Caki2 (cell line): Measurements from ENCODE around the gene GTPBP6. TPM values are rescaled to one million over a fixed set of nuclear protein-coding genes. Genes with fewer than 3 reads are reported as not detected.
"Not testable (repeated sequence)": the region's sequence is repeated elsewhere in the genome, so short reads cannot be mapped to it uniquely, and the experiment has no call there.

Experiments
- DNase-seq: peaks from one replicate; pipeline ENCODE4 v3.0.0-alpha.2; 2015; ENCODE audit warnings: low read depth
- in situ Hi-C: cut with HindIII; loops from 2 replicates; pipeline ENCODE4 v1.10.0; 2016; ENCODE audit warnings: low sequenced_read_pairs, low pct_unique_long_range_greater_than_20kb, mixed read lengths
- total RNA-seq: library from RNA; depleted of rRNA; stranded (reverse); fragments of >200 nt; shearing (Covaris generic); gene quantifications from 2 replicates; pipeline ENCODE4 v1.2.3, GENCODE V29; 2014; ENCODE audit warnings: low replicate concordance

The GTPBP6 gene
- total RNA-seq, 1 experiment from 2014 or later, result 32.1 TPM

DNA sequence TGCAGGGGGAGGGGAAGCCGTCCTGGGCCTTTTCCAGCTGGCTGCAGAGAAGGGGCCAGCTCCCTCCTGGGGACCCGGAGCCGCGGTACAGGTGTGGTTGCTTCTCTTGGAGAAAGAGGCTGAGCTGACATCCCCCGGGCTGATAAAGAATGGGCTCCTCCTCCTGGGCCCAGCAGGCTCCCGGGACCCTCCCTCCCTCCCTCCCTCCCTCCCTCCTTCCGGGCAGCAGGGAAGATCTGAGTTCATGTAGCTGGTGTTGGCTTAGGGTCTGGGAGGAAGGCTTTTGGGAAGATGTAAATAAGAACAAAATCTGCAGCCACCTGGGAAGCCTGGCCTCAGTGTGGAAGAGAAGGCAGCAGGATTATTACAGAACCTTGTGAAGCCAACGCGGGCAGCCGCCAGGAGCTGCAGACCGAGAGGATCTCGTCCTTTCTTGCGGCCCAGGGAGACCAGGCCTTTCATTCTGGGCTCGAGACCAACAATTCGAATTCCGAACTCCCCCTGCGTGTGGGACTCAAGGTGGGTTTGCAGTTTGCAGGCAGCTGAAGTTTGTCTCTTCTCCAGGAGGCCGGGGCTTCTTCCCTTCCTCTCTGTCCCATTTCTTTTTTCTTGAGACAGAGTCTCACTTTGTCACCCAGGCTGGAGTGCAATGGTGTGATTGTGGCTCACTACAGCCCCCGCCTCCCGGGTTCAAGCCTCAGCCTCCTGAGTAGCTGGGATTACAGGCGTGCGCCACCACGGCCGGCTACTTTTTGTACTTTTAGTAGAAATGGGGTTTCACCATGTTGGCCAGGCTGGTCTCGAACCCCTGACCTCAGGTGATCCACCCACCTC is 37.2 kb downstream of the GTPBP6 start, which contains the start of gene PLCXD1:
TSS of gene PLCXD1 (plus strand) at position 216 of the 834 bp plus-strand sequence. CDS start 2,807 bp downstream, outside the sequence.
- no peak for DNase-seq

DNA sequence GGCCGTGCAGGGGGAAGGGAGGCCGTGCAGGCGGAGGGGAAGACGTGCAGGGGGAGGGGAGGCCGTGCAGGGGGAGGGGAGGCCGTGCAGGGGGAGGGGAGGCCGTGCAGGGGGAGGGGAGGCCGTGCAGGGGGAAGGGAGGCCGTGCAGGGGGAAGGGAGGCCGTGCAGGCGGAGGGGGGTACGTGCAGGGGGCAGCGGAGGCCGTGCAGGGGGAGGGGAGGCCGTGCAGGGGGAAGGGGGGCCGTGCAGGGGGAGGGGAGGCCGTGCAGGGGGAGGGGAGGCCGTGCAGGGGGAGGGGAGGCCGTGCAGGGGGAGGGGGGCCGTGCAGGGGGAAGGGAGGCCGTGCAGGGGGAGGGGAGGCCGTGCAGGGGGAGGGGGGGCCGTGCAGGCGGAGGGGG is 37.9 kb downstream of the GTPBP6 start:
- DNase-seq, in situ Hi-C loops: not testable (repeated sequence)

More for the DNA sequence above, 37.2 kb downstream of the GTPBP6 start, which contains the start of gene PLCXD1:
- in situ Hi-C loops, result no loop called here

DNA sequence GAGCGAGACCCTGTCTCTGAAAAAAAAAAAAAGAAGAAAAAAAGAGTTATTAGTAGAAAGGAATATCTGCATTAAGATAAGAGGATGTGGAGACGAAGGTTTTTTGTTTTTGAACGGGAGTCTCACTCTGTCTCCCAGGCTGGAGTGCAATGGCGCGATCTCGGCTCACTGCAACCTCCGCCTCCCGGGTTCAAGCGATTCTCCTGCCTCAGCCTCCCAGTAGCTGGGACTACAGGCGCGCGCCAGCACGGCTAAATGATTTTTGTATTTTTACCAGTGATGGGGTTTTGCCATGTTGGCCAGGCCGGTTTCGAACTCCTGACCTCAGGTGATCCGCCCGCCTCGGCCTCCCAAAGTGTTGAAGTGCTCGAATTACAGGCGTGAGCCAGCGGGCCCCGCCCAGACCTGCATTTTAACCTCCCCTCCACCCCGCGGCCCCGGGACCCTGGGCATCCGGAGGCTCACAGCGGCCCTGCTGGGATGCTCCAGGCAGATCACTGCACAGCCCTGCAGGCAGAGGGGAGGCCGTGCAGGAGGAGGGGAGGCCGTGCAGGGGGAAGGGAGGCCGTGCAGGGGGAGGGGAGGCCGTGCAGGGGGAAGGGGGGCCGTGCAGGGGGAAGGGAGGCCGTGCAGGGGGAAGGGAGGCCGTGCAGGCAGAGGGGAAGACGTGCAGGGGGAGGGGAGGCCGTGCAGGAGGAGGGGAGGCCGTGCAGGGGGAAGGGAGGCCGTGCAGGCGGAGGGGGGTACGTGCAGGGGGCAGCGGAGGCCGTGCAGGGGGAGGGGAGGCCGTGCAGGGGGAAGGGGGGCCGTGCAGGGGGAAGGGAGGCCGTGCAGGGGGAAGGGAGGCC is 38.6 kb downstream of the GTPBP6 start:
- in situ Hi-C loops, DNase-seq: not testable (repeated sequence)

DNA sequence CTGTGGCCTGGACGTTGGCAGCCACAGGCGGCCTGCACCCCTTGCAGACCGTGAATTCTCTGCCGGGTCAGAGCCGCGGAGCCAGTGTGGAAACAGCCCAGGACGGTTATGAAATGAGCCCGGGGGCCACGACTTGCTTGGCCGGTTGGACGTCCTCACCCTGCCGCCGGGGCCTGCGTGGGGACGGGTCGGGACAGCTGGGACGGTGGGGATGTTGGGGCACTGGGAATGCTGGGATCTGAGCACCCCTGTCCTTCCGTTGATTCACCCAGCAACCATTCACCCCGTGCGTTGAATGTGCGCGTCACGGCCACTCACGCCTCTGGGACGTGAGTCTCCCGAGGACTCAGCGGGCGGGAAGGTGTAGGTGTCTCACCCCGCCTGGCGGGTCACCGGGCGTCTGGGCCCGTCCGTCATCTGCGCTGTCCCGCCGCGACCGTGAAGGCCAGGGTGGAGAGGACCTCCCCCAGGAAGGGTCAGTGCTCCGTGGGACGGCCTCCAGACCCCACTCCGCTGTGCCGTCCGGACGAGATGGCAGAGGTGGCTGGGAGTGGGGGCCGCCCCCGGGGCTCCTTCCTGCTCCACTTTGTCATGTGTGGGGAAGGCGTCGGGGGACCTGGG is 41.9 kb downstream of the GTPBP6 start:
- DNase-seq, result no peak
- in situ Hi-C loops, result no loop called here

DNA sequence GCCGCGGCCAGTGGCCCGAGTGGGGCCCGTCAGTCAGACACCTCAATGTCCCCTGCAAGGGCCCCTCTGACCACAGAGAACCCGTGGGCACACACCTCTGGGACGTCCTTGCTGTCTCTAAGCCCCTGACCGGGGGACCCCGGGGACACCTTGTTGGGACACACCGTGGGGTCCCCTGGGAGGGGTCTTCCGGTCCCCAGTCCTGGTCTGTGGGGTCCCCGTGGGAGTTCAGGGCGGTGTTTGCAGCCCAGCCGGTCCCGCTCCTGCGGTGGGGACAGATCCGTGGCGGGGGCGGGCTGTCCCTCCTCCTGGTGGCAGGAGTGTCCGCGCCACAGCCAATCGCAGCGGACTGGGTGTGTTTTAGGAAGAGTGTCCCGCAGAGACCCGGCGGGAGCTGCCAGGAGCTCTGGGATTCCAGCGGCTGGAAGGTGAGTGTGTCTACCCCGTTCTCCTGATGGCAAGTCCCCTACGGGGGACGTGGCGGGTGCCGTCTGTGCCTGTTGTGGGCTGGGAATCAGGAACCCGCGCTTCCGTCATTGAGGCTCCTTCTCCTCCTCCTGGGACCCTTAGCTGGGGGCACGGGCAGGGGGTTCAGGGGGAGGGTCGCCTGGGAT is 42.5 kb downstream of the GTPBP6 start:
- in situ Hi-C loops, result no loop called here
- peak; percentile 47 for DNase-seq

DNA sequence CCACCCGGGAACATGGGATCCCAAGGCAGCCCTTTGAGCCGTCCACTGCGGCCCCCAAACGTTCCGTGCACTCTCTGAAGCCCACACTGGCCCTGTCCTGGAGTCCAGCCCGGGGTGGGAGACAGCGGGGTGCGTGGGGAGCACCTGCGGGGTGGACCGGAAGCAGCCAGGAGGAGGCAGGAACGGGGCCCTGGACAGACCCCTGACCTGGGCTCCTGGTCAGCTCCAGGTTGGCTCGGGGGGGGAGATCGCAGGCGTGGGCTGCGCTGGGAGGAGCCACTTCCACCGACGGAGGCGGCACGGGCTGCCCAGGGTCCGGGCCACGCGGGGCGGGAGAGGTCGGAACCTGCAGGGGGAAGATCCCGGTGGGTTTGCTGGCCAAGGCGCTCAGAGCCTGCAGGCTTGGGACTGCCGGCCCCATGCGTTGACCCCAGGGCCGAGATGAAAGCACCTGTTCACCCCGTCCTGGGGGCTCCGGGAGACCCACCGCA is 43.1 kb downstream of the GTPBP6 start:
- in situ Hi-C loops, result no loop called here

DNA sequence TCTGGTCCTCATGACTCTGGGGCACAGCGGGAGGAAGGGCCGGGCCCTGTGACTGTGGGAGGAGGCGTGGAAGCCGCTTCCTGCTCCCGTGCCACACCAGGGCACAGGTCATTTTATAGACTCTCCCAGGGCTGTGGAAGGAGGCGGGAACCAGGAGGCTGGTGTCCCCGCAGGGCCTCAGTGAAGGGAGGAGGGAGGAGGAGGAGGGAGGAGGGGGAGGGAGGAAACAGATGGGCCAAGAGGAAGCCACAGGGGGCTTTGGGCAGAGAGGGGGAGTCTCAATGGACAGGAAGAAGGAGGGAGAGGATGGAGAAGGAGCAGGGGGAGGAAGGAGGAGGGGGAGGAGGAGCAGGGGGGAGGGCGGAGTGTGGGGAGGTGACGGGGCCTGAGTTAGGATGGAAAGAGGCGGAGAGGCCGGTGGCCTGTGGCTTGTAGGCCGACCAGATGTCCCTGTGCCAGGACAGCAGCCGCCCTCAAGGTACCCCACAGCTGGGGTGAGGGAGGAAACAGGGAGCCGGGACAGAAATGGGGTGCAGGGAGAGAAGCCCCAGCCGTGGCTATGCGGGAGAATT is 43.6 kb downstream of the GTPBP6 start:
- DNase-seq, result no peak
- in situ Hi-C loops, result no loop called here

More for the DNA sequence above, 43.1 kb downstream of the GTPBP6 start:
- no peak for DNase-seq

DNA sequence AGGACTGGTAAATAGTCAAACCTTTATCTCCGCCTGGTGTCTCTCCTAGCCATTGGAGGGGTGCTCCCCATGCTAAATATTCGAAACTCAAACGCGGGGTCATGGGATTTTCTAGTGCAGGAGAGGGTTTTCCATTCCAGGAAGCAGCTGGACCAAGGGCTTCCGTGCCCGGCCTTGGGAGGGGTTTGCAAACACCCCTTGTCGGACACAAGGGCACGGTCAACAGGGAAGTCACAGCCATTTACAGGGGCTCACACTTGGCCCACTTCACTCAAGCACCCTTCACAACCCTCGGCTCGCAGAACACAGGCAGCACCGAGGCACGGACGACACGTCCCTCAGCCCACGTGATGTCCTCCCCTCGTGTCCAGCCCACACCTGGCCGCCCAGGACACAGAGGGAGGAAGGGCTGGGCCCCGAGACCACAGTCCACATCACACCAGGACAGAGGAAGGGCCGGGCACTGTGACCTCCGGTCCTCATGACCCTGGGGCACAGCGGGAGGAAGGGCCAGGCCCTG is 47.7 kb downstream of the GTPBP6 start:
- DNase-seq, result no peak
- in situ Hi-C loops, result no loop called here

DNA sequence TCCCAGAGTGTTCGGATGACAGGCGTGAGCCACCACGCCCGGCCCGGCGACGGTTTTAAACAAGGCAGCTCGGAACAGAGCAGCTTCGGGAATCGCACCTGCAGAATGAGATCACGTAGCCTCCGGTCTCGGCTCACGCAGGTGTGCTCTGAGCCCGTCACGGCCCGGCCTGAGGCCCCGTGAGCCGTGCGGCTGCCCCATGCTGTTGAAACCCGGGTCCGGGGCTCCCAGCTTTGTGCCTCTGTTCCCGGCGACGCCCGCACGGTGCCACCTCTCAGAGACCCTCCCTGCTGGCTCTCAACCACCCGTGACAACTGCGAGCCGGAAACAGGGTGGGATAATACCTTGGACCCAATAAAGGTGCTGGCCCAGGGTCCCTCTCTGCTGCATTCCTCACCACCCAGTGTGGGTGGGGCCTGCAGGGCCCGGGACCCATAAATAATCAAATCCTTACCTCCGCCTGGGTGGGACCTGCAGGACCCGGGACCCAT is 50.8 kb downstream of the GTPBP6 start:
- DNase-seq, result no peak
- in situ Hi-C loops, result no loop called here

DNA sequence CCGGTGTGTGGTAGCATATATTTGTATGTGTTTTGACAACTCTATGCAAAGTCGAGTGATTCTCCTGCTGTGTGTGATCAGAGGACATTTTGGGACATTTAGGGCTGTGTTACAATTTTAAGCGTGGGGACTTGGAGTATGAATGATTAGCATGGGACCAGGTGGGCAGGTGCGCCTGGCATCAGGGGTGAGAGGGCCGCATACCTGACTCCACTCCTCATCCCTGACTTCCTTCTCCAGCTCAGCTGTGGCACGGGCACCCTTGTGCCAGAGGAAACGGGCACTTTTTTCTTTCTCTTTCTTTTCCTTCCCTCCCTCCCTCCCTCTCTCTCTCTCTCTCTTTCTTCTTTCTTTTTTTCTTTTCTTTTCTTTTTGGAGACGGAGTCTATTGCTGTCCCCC is 53.1 kb downstream of the GTPBP6 start:
- in situ Hi-C loops, result no loop called here
- DNase-seq, result no peak

DNA sequence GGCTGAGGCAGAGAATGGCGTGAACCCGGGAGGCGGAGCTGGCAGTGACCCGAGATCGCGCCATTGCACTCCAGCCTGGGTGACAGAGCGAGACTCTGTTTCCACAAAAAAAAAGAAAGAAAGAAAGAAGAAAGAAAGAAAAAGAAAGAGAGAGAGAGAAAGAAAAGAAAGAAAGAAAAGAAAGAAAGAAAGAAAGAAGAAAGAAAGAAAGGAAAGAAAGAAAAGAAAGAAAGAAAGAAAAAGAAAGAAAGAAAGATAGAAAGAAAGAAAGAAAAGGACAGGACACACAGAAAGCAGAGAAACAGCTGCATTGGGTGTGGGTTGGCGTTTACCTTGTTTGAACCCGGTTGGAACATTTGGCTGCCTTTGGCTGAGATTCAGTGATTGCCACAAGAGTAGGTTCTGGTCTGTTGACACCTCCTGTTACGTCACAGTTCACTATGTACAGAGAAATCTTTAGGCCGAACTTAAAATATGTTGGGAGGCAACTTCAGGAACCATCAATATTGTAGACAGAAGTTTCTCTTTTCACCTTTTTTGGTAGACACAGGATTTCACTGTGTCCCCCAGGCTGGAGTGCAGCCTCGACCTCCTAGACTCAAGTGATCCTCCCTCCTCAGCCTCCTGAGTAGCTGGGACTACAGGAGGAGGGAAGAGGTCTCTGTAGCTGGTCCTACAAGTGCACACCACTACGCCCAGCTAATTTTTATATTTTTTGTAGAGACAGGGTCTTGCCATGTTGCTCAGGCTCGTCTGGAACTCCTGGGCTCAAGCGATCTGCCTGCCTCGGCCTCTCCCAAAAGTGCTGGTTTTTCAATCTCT is 53.8 kb downstream of the GTPBP6 start:
- DNase-seq, result no peak
- in situ Hi-C loops, result no loop called here

DNA sequence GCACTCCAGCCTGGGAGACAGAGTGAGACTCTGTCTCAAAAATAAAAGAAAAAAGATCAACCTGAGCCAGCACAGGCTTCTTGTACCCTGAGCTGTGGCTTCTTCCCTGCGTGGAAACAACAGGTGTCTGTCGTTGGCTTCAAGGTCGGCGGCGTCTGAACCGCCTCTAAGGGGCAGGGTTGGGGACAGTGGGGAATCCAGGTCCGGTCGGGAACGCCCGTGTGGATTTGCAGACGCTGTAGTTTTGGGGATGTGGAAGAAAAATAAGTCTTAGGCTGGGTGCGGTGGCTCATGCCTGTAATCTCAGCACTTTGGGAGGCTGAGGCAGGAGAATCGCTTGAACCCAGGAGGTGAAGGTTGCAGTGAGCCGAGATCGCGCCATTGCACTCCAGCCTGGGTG is 54.6 kb downstream of the GTPBP6 start:
- in situ Hi-C loops, DNase-seq: not testable (repeated sequence)

DNA sequence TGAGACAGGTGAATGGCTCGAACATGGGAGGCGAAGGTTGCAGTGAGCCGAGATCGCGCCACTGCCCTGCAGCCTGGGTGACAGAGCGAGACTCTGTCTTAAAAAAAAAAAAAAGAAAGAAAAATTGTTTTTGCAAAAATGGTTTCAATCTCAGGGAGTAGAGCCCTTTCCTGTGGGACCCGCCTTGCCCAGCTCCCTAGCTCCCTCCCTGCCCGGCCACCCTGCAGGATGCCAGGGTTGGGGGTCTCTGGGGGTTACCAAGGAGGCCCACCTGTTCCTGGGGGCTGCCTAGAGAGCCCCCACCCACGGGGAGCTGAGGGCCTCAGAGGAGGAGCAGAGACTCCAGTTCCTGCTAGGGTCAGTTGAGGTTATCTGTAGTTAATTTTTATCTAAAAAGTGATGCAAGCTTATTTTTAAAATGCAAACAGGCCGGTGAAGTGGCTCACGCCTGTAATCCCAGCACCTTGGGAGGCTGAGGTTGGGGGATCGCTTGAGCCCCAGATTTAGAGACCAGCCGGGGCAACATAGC is 56.2 kb downstream of the GTPBP6 start:
- DNase-seq, result no peak
- in situ Hi-C loops, result no loop called here

DNA sequence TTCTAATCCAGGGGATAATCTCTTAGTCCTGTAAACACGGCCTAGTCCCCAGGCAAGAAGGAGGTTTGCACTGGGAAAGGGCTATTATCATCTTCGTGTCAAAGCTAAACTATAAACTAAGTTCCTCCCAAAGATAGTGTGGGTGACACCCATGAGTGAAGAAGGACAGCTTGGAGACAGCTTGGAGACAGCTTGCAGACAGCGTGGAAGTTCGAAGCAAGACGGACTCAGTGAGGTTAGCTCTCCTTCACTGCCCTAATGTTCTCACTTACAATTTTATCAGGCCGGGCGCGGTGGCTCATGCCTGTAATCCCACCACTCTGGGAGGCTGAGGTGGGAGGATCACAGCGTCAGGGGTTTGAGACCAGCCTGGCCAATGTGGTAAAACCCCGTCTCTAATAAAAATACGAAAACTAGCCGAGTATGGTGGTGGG is 56.7 kb downstream of the GTPBP6 start:
- in situ Hi-C loops, result no loop called here
- DNase-seq, result no peak

DNA sequence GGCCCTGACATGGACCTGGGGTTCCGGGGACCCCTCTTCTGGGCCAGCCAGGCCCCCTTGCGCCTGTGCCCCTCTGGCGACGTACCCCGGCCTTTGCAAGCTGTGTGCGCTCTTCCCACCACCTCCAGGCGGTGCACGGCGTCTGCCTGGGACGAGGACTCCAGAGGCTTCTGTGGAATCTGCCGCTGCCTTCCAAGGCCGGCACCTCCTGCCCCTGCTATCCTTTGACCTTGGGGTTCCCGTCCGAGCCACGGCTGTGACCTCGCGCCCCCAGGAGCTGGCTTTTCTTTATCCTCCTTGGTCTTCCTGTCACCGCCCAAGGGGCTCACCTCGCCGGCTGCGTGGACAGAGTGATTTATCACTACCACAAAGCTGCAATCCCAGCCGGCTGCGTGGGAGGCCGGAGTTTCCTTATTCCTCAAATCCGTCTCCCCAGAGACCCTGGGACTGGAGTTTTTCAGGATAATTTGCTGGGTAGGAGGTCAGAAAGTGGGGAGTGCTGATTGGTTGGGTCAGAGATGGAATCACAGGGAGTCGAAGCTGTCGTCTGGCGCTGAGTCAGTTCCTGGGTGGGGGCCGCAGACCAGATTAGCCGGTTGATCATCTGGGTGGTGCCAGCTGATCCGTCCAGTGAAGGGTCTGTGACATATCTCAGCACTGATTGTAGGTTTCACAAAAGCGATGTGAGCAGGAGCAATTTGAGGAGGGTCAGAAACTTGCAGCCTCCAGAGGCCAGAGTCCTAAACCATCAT is 57.3 kb downstream of the GTPBP6 start:
- DNase-seq, result no peak
- in situ Hi-C loops, result no loop called here
